LHCN-M2 (cell line): ENCODE measurements around the gene NFAT5. TPM values are rescaled to one million over a fixed set of nuclear protein-coding genes. Genes with fewer than 3 reads are reported as not detected.
"Not testable (repeated sequence)": the region's sequence is repeated elsewhere in the genome, so short reads cannot be mapped to it uniquely, and the experiment has no call there.

ENCODE experiments used
- DNase-seq: peaks from one replicate; pipeline ENCODE4 v3.0.0-alpha.2; 2012; ENCODE audit warnings: low read depth
- total RNA-seq: library from RNA; depleted of rRNA; stranded (reverse); fragments of >200 nt; gene quantifications from 2 replicates; pipeline ENCODE4 v1.2.3, GENCODE V29; 2014

Gene NFAT5
- total RNA-seq, 1 experiment from 2014 or later: 12.6 TPM

DNA sequence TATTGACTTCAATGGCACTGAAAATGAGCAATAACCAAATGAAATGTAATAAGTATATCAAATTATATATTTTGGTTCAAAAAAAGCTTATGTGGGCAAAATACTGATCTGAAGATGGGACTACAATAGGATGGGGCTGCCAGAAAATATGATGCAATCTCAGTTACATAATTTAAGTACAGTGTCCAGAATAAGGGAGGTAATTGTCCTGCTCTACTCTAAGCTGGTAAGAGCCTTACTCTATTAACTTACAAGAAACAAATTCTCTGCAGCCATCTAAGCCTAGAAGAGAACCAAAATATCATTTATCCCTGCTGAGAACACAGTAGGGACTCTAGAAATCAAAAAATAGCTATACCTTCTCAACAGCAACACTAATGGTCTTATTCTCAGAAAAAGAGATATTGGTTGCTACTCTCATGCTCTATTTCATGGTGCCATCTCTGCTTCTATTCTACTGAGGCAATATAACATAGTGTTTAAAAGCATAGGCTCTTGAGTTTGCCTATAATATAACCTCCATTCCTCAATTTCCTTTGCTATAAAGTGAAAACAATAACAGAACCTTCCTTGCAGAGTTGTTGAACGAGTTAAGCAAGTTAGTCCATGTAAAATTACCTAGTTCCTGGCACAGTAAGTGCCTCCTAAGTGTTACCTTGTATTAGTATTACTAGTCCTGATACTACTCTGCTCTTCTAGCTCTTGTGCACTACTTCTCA lies 140.6 kb downstream of the NFAT5 start:
- no peak for DNase-seq

DNA sequence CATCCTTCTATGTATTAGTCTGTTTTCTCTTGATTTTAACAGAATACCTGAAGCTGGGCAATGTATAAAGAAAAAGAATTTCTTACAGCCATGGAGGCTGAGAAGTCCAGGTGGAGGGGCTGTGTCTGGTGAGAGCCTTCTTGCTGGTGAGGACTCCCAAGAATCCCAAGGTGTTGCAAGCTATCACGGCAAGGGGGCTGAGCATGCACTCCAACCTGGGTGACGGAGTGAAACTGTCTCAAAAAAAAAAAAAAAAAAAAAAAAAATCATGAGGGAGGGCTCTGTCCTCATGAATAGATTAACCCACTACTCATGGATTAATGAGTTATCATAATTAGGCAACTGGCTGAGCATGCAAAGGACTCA lies 141.2 kb downstream of the NFAT5 start:
- no peak for DNase-seq

DNA sequence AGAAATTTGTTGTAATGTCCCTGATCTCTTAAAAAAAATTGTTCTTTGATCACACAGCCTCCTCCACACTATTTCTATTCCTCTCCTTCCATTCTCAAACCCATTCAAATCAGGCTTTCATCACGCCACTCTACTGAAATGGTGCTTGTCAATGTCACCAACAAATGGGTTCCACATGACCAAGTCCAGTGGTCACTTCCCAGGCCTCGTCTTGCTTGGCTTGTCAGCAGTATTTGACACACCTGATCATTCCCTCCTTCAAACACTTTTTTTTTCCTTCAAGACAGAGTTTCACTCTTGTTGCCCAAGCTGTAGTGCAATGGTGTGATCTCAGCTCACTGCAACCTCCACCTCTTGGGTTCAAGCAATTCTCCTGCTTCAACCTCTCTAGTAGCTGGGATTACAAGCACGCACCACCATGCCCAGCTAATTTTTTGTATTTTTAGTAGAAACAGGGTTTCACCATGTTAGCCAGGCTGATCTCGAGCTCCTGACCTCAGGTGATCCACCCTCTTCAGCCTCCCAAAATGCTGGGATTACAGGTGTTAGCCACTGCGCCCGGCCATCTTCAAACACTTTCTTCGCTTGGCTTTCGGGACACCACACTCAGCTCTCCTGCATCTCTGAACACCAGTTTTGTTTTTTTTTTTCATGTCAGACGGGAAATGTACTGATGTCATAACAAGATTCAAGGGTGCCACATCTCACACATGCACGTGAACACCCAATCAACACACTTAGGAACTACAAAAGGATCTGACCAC lies 142.3 kb downstream of the NFAT5 start:
- DNase-seq: no peak

DNA sequence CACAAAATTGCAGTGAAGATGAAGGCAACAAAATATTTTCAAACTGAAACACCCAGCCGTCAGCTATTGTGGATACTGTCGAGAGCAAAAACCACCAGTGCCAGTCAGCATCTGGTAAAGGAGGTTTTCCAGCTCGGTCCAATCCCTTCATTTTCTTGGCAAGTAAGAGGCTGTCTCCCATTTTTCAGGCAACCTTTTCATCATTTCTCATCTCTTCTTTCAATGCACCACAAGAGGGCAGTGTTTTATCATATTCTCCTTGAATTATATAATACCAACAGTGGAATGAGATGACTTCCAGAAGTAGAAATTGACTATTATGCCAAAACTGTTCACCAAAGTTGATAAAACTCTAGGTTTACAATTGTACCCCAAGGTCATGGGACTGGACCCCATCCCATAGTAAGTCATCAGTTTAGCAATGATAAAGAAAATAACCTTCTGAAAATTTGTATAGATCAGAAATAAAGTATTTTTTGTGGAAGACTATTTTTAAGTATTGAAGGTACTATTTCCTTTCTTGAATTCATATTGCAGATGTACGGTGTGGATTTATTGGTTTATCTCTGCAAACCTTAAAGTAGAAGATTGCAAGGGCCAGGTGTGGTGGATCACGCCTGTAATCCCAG lies 143.8 kb downstream of the NFAT5 start:
- DNase-seq: peak; percentile 73

DNA sequence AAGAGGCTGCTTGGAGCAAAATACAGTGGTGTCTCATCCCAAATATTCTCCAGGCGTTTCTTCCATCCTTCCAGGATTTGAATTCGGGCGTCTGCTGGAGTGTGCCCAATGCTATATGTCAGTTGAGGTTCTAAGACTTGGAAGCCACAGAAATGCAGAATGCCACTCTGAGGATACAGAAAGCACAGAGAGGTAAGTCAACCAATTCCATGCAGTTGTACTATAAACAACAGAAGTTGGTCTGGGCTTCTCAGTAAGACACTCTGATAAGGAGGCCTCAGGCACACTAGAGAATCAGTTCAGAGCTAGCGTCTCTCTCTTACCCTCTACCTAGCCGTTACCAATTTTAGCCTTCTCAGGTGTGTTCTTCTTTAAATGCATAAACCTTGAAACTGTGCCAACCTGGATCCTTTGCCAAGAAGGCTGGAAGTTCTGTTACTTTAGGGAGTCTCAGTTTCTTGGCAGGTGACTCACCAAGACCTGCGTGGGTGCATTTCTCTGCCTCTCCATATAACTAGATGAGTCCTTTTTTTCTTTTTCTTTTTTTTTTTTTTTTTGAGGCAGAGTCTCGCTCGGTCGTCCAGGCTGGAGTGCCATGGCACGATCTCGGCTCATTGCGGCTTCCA lies 145.5 kb downstream of the NFAT5 start:
- DNase-seq: peak; percentile 68

DNA sequence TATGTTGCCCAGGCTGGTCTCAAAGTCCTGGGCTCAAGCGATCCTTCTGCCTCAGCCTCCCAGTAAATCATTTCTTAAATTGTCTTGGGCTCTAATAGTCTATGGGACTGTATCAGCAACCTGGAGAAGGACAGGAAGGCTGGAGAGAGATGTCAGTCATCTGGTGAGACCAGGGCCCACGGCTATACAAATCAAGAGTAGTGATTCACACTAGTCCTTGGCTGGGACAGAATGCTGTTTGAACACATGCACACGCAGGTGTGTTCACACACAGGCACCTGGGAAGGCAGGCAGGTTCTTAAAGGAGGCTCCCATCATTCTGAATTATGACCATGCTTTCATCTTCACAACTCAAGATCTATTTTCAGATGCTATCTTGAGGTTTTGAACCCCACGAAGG lies 146.5 kb downstream of the NFAT5 start:
- DNase-seq: no peak

DNA sequence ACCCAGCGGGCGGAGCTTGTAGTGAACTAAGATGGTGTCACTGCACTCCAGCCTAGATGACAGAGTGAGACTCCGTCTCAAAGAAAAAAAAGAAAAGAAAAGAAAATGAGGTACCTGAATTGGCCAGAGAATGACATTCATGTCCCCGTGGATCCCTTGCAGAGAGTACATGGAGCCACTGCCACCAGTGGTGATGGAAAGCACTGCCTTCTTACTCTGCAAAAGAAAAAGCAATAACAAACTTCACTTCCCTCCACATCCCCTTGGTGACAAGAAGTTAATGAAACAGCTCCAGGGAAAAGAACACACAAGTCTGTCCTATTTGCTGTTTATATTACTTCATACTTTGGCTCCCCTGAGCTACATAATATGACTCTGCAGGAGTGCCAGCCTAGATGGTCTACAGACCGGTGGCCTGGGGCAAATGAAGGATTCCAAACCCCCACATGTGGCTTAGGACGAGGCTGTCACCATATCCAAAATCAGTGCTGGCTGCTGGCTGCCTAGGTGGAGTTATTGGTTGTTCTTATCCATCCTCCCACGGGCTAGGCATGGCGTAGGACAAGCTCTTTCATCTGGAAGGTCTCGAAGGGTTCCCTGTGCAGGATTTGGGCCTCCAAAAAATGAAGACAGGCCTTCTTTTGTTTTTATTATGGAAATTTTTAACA lies 147.3 kb downstream of the NFAT5 start:
- DNase-seq: no peak

DNA sequence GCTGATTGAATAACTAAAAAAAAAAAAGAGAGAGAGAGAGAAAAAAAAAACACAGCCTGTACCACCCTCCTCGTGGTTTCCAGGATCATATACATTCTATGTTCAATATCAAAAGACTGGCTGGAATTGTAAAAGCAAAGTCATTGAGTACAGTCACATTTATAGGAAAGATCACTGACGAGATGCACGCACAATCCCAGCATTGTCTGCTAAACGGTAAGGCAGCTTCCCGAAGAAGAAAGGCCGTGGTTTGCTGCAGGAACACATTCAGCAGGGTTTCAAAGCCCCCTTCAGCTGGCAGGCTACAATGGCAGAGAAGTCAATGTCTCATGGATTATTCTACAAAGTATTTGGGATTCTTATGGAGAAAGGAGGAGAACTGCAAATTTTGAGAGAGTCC lies 151.3 kb downstream of the NFAT5 start:
- DNase-seq: no peak

DNA sequence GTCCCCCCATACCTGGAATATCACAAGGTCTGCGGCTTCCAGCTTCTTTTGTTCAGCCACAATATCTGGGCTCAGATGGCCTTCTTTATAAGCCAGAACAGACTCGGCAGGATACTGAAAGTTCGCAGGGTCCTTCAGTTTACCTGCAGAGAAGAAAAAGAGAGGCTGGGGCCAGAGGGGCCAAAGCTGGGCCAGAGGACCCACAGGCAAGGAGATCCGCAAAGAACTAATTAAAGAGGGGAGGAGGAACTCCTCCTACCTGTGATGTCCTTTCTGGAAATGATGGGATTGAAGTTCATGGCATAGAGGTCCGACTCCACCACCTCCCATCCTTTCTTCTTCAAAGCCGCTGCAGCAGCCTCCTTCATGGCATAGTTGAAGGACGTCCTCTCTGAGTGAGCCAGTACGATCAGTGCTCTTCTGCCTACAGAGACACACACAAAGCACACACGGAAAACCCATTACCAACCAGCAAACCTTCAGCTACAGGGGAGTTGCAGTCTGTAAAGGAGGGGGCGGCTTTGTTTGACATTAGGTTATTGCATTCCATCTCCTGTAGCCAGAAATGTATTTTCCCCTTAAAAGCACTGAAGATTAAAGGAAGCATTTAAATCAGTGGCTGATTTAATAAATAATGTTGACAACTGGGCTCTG lies 152.5 kb downstream of the NFAT5 start:
- no peak for DNase-seq

DNA sequence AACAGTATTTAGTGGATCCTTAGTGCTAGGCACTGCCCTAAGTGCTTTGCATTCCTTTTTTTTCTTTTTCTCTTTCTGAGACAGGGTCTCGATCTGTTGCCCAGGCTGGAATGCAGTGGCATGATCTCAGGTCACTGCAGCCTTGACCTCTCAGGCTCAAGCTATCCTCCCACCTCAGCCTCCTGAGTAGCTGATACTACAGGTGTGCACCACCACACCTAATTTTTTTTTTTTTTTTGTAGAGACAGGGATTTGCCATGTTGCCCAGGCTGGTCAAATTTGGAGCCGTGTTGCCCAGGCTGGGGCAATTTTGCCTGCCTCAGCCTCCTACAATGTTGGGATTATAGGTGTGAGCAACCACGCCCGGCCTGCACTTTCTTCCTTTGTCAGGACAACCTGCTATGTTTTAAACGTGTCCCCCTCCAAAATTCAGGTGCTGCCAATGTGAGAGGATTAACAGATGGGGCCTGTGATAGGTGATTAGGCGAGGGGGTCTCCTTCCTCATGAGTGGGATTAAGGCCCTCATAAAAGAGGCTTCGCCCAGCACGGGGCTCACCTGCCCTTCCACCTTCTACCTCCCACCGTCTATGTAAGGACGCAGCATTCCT lies 155.2 kb downstream of the NFAT5 start:
- no peak for DNase-seq

DNA sequence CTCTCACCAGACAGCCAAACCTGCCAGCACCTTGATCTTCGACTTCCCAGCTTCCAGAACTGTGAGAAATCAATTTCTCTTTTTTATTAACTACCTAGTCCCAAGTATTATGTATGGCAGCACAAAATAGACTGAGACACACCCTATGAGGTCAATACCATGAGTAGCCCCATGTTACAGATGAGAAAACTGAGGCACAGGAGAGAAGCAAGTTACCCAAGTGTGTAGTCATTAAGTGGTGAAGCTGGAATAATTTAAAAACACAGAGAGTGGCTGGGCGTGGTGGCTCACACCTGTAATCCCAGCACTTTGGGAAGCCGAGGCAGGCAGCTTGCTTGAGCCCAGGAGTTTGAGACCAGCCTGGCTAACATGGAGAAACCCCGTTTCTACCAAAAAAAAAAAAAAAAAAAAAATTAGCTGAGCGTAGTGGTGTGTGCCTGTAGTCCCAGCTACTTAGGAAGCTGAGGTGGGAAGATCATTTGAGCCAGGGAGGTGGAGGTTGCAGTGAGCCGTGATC lies 155.7 kb downstream of the NFAT5 start:
- DNase-seq: no peak

DNA sequence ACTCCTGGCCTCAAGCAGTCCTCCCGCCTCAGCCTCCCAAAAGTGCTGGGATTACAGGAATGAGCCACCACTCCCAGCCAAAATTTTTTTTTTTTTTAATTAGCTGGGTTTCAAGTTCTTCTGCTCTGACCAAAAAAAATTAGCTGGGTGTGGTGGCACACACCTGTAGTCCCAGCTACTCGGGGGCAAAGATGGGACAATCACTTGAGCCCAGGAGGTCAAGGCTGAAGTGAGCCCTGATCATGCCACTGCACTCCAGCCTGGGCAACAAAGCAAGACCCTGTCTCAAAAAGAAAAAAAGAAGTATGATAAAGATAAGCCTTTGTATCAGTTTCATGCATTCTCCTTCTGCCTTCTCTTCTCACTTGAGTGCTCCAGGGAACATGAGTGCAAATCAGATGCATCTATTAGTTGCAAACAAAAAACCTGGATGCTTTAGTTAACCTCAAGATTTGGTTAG lies 158.7 kb downstream of the NFAT5 start:
- DNase-seq: no peak

DNA sequence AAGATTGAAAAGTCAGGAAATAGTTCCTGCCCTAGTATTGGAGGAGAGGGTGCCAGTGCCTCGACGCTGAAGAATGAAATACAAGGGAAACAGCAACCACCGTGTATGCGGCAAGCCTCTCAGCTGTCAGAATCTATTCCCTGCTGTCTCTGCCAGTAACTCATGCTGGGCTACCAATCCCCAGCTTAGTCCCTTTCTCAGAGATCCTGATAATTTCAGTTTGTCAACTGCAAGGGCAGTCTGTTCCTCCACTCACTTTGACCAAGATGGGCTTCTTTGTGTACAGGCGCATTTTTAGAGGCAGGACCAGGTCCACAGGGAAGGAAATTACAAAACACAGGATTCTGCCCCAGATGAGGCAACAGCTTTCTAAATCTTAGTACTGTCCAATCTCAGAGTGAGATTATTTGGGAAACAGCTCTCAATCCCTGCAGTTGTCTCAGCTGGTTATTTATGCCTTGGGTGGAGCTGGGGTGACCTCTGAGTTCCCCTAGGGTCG lies 159.3 kb downstream of the NFAT5 start:
- DNase-seq: peak; percentile 72

DNA sequence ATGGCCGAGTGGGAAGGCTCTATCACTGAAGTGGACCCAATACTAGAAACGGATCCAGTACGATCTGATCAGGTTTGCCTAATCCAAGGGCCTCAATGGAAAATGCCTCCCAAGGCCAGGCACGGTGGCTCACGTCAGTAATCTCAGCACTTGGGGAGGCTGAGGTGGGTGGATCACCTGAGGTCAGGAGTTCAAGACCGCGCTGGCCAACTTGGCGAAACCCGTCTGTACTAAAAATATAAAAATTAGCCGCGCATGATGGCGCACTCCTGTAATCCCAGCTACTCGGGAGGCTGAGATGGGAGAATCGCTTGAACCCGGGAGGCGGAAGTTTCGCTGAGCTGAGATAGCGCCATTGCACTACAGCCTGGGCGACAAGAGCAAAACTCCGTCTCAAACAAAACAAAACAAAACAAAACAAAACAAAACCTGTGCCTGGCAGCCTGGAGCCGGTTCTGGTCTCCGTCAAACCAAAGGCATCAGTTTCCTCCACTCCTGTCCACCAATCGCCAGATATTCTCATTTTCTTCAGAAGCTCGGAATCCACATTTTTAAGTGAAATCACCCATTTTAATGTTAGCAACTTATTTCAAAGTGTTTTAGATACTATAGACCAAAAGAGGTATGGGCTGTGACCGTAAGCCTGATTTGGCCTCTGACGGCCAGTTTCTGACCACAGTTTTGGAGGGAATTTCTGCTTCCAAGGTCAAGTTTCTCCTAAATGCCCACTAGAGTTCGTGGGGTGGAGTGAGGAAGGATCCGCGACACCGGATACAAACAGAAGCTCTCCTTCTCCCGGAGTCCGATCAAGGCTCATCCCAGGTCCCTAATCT lies 159.9 kb downstream of the NFAT5 start:
- DNase-seq: no peak

DNA sequence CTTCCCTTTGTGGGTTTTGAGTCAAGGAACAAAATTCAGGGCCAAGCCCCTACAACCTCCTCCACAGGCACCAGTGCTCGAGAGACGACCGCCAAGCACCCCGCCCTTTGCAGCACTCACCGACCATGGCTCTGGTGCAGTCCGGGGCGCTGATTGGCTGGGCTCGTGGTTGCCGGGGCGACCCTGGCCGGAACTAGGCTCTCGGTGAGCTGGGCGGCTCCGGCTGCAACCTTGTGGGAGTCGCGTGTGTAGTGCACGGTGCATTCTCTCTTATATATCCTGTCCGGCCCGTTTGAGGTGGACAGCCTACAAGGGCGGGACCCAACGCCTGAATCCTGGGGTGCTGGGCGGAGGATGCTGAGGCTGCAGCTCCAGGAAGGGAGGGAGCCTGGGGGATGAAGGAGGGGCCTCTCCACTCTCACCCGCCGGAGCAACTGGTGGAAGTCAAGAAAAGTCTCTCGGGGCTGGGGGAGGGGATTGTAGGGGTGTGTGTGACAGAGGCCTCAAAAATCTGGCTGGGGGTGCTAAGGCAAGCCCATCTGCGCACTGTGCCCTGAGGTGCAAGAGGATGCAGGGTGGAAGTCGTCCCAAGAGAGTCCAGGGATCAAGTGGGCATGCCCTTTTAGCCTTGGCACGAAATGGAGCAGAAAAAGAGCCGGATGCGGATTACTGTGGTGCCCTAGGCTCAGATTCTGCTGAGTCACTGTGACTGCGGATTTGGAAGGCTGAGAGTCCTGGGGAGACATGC lies 160.7 kb downstream of the NFAT5 start, which contains the start of gene NQO1:
TSS of gene NQO1 (minus strand) at position 248 of the 748 bp plus-strand sequence. CDS start at position 127, 121 bp downstream.
- peak; percentile 99 for DNase-seq

DNA sequence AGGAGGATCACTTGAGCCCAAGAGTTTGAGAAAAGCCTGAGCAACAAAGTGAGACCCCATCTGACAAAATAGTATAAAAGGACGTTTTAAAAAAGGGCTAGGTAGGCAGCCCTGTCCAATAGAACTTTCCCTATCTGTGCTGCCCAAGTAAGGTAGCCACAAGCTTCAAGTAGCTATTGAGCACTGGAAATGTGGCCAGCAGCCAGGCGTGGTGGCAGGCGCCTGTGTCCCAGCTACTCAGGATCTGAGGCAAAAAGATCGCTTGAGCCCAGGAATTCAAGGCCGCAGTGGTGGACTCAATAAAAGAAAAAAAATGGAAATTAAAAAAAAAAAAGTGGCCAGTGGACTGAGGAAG lies 162.1 kb downstream of the NFAT5 start:
- no peak for DNase-seq

DNA sequence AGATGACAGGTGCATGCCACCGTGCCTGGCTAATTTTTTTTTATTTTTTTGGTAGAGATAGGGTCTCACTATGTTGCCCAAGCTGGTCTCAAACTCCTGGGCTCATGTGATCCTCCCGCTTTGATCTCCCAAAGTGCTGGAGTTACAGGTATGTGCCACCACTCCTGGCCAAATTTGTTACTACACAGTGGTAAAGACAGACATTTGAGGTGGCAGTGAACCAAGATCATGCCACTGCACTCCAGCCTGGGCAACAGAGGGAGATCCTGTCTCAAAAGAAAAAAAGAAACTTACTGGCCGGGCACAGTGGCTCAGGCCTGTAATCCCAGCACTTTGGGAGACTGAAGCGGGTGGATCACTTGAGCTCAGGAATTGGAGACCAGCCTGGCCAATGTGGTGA lies 163.3 kb downstream of the NFAT5 start:
- not testable (repeated sequence) for DNase-seq

DNA sequence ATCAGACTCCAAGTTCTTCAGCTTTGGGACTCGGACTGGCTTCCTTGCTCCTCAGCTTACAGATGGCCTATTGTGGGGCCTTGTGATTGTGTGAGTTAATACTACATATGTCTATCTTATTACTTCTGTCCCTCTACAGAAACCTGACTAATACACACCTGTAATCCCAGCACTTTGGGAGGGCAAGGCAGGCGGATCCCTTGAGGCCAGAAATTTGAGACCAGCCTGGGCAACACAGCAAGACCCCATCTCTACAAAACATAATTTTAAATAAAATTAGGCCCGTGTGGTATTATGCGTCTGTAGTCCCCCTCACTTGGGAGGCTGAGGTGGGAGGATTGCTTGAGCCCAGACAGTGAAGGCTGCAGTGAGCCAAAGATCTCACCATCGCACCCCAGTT lies 165.5 kb downstream of the NFAT5 start:
- DNase-seq: not testable (repeated sequence)

DNA sequence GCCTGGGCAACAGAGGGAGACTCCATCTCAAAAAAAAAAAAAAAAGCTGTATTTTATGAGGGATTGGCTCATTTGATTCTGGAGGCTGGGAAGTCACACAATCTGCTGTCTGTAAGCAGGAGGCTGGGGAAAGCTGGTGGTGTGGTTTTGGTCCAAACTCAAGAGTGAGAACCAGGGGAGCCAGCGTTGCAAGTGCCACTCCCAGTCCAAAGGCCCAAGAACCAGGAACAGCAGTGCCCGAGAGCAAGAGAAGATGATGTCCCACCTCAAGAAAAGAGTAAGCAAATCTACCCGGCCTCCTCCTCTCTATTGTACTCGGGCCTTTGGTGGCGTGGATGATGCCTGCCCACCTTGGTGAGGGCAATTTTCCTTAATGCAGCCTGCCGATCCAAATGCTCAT lies 166.3 kb downstream of the NFAT5 start:
- no peak for DNase-seq
